PFSK-1 (cell line): Measurements from ENCODE around the gene PHETA1.

ENCODE experiments used
- FOXP2 ChIP-seq: optimal IDR thresholded peaks from 2 replicates; pipeline ENCODE3; 2011; ENCODE audit warnings: borderline replicate concordance, control low read depth, inconsistent platforms; ENCODE audit not compliant: insufficient read depth; ENCODE audit errors: extremely low read length, extremely low read depth
- POLR2AphosphoS5 ChIP-seq: IDR thresholded peaks from 2 replicates; pipeline ENCODE4 v1.6.1; 2012; ENCODE audit warnings: low read depth, mild to moderate bottlenecking, control low read depth, low read length, moderate library complexity
- REST ChIP-seq, 2 experiments: IDR thresholded peaks; 2 replicates each; pipeline versions ENCODE4 v1.6.1 to v1.8.0; 2011 to 2012; ENCODE audit warnings: low read depth in 2 of 2, low read length in 2 of 2, control low read depth in 1 of 2, inconsistent platforms in 1 of 2, mild to moderate bottlenecking in 1 of 2, moderate library complexity in 1 of 2; ENCODE audit not compliant: insufficient read depth in 1 of 2
- SIN3A ChIP-seq: IDR thresholded peaks from 2 replicates; pipeline ENCODE4 v1.6.1; 2012; ENCODE audit warnings: mild to moderate bottlenecking, low read length, moderate library complexity, borderline replicate concordance; ENCODE audit not compliant: insufficient read depth
- TAF1 ChIP-seq: IDR thresholded peaks from 2 replicates; pipeline ENCODE4 v1.6.1; 2012; ENCODE audit warnings: low read length, control low read depth, borderline replicate concordance; ENCODE audit not compliant: insufficient read depth

The PHETA1 gene

GRCh38 chr12:111354511-111354910 lies 14.4 kb downstream of the PHETA1 start:
- no peak for TF ChIP-seq TAF1
- no peak for TF ChIP-seq SIN3A
- no peak for TF ChIP-seq REST (IDR thresholded peaks at IDR 0.05; ENCODE audit: insufficient read depth in 1 of 2, low read depth in 2 of 2, low read length in 2 of 2)
- TF ChIP-seq FOXP2: no peak
- no peak for TF ChIP-seq POLR2AphosphoS5

- TF ChIP-seq REST (IDR thresholded peaks at IDR 0.05; ENCODE audit: insufficient read depth in 1 of 2, low read depth in 2 of 2, low read length in 2 of 2) (no peak), TAF1 (no peak), POLR2AphosphoS5 (no peak), SIN3A (no peak), FOXP2 (no peak)
These were observed 15.1 kb downstream of the PHETA1 start for GRCh38 chr12:111353603-111354295.

- no peak for TF ChIP-seq TAF1
- no peak for TF ChIP-seq FOXP2
- no peak for TF ChIP-seq POLR2AphosphoS5
- TF ChIP-seq SIN3A: no peak
- TF ChIP-seq REST (IDR thresholded peaks at IDR 0.05; ENCODE audit: insufficient read depth in 1 of 2, low read depth in 2 of 2, low read length in 2 of 2): no peak
These were observed 15.9 kb downstream of the PHETA1 start for GRCh38 chr12:111353026-111353425.

- TF ChIP-seq REST (IDR thresholded peaks at IDR 0.05; ENCODE audit: insufficient read depth in 1 of 2, low read depth in 2 of 2, low read length in 2 of 2): no peak
- no peak for TF ChIP-seq TAF1
These were observed 16.4 kb downstream of the PHETA1 start for GRCh38 chr12:111352296-111352993.
